Tibial nerve (tissue), 3 donors: ENCODE measurements around the gene HDAC3.

ENCODE experiments used
- CTCF ChIP-seq, 5 experiments: fragments of 200-600 bp in 3 of 5; fragments of 450-650 bp in 2 of 5; sonication (generic) in 3 of 5; IDR thresholded peaks; one replicate each; pipeline ENCODE4 v1.5.1; 2016 to 2019; ENCODE audit warnings: antibody characterized with exemption in 5 of 5, mild to moderate bottlenecking in 3 of 5, moderate library complexity in 2 of 5
- POLR2A ChIP-seq, 2 donors: fragments of 450-650 bp; IDR thresholded peaks; one replicate each; pipeline ENCODE4 v1.6.1; 2017; ENCODE audit warnings: antibody characterized with exemption in 2 of 2, mild to moderate bottlenecking in 2 of 2, moderate library complexity in 2 of 2

- TF ChIP-seq CTCF (IDR thresholded peaks at IDR 0.05) (no peak), POLR2A (IDR thresholded peaks at IDR 0.05) (no peak)
These were observed 26.9 kb upstream of the HDAC3 start for GRCh38 chr5:141663506-141663905.
